ENCODE data around the gene ASB6.

DNA sequence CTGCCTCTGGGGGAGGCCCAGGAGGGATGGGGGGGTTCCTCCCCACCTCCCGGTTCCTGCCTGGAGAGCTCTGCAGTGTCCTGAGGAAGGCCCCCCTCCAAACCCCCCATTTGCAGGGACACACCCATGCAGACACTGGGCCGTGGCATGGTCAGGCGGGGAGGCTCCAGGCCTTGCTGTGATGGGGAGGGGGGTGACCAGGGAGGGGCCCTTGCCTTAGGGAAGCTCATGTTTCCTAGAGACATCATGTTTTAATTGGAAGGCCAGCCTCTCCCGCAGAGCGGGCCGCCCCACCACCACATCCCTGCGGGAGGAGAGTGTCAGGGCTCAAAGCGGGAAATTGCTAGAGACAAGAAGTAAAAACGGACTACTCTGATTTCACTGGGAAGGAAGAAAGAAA lies 35.5 kb upstream of the ASB6 start:
- TF ChIP-seq NR2C2 (CRISPR knock-in tag; IDR thresholded peaks at IDR 0.05): no peak
- no peak for TF ChIP-seq TP53 (CRISPR knock-in tag; IDR thresholded peaks at IDR 0.05)
